Peyer's patch (tissue), 4 donors: ENCODE results near the gene RPL21.
"Not testable (repeated sequence)": the region's sequence is repeated elsewhere in the genome, so short reads cannot be mapped to it uniquely, and the experiment has no call there.

Experiments used
- CTCF ChIP-seq, 6 experiments: fragments of 450-650 bp in 4 of 6; fragments of 200-600 bp in 2 of 6; sonication (generic) in 1 of 6; IDR thresholded peaks; one replicate each; pipeline ENCODE4 v1.5.1; 2017 to 2019; ENCODE audit warnings: antibody characterized with exemption in 6 of 6, mild to moderate bottlenecking in 3 of 6, moderate library complexity in 1 of 6
- POLR2A ChIP-seq, 2 donors: fragments of 450-650 bp; IDR thresholded peaks; one replicate each; pipeline ENCODE4 v1.5.1; 2017; ENCODE audit warnings: antibody characterized with exemption in 2 of 2, mild to moderate bottlenecking in 2 of 2, moderate library complexity in 2 of 2

GRCh38 chr13:27222100-27222499, 29.3 kb upstream of the RPL21 start:
- TF ChIP-seq CTCF, POLR2A (IDR thresholded peaks at IDR 0.05): not testable (repeated sequence)
